Mesendoderm (in vitro differentiated cells): Measurements from ENCODE around the gene ARF6.

Source experiments
- DNase-seq: peaks from one replicate; pipeline ENCODE4 v3.0.0; 2013
- H2AK5ac ChIP-seq: 2 replicates; pipeline ENCODE4 v1.6.1; 2013; ENCODE audit warnings: low read length, inconsistent platforms
- H2BK120ac ChIP-seq: 2 replicates; pipeline ENCODE4 v1.6.1; 2013; ENCODE audit warnings: low read depth, mild to moderate bottlenecking, low read length, moderate library complexity, mixed read lengths
- H2BK15ac ChIP-seq: replicated peaks from 2 replicates; pipeline ENCODE4 v1.6.1; 2013; ENCODE audit warnings: low read depth, mild to moderate bottlenecking, moderate library complexity
- H2BK5ac ChIP-seq: 2 replicates; pipeline ENCODE4 v1.6.1; 2013; ENCODE audit warnings: low read length, inconsistent platforms
- H3K18ac ChIP-seq: 2 replicates; pipeline ENCODE4 v1.6.1; 2013; ENCODE audit warnings: mild to moderate bottlenecking, low read length, mixed read lengths
- H3K23ac ChIP-seq: one replicate; pipeline ENCODE4 v1.6.1; 2013; ENCODE audit warnings: low read length
- H3K27ac ChIP-seq: 2 replicates; pipeline ENCODE4 v1.5.1; 2013; ENCODE audit warnings: low read depth, mild to moderate bottlenecking, inconsistent platforms, low read length, moderate library complexity
- H3K27me3 ChIP-seq: 2 replicates; pipeline ENCODE4 v1.6.1; 2013; ENCODE audit warnings: low read length, control low read depth, mild to moderate bottlenecking, inconsistent platforms; ENCODE audit not compliant: insufficient read depth, poor library complexity
- H3K36me3 ChIP-seq: 2 replicates; pipeline ENCODE4 v1.6.1; 2013; ENCODE audit warnings: low read length, inconsistent platforms; ENCODE audit not compliant: control insufficient read depth, insufficient read depth
- H3K4ac ChIP-seq: one replicate; pipeline ENCODE4 v1.6.1; 2013; ENCODE audit warnings: low read depth, mild to moderate bottlenecking, low read length, moderate library complexity
- H3K4me1 ChIP-seq: 2 replicates; pipeline ENCODE4 v1.6.1; 2013; ENCODE audit warnings: low read depth, low read length, inconsistent platforms; ENCODE audit not compliant: control insufficient read depth
- H3K4me2 ChIP-seq: 2 replicates; pipeline ENCODE4 v1.6.1; 2013; ENCODE audit warnings: low read length
- H3K4me3 ChIP-seq: 2 replicates; pipeline ENCODE4 v1.5.1; 2013; ENCODE audit warnings: mild to moderate bottlenecking, low read length
- H3K56ac ChIP-seq: one replicate; pipeline ENCODE4 v1.6.1; 2013; ENCODE audit warnings: low read length
- H3K79me1 ChIP-seq: 2 replicates; pipeline ENCODE4 v1.6.1; 2013; ENCODE audit warnings: low read length, inconsistent platforms
- H3K79me2 ChIP-seq: 2 replicates; pipeline ENCODE4 v1.6.1; 2013; ENCODE audit warnings: mild to moderate bottlenecking, low read length; ENCODE audit not compliant: control insufficient read depth, insufficient read depth
- H3K9ac ChIP-seq: 2 replicates; pipeline ENCODE4 v1.6.1; 2013; ENCODE audit warnings: low read length, inconsistent platforms
- H4K5ac ChIP-seq: one replicate; pipeline ENCODE4 v1.6.1; 2013; ENCODE audit warnings: low read length
- H4K8ac ChIP-seq: one replicate; pipeline ENCODE4 v1.6.1; 2013; ENCODE audit warnings: low read depth, mild to moderate bottlenecking, control low read depth, low read length, moderate library complexity
- WGBS: extraction: QIAGEN DNeasy Blood & Tissue Kit; methylation state at CpG from one replicate; pipeline ENCODE4 v1.1.7; 2013; ENCODE audit warnings: low lambda C conversion rate, missing lambda C conversion rate; ENCODE audit not compliant: insufficient coverage; ENCODE audit errors: extremely low coverage; 5-methylcytosine and 5-hydroxymethylcytosine counted together

ARF6 gene

DNA sequence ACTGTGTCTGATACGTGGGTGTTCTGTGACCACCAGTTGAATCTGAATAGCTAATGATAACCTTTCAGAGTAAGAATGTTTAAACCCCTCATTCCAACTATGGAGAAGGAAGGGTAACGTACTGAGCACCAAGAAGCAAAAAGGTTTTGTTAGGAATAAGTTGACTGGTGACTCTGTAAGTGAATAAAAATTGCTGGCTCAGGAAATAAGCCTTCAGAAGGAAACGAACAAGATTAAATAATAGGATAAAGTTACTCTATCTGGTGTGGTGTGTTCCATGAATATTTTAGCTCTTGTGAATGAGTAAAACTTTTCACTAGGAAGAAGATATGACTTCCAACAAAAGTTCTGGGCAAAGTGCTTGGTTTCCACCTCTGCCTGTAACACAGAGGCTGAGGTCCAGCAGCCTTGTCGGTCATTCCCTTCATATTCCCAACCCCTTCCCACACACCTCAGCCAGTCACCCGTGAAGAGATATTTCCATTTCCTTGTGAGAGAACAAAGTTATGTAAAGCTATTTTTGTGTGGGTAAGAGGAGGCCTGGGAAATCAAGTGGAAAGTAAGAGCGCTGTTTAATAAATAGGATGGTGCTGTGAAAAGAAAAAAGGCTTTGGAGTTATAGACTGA is 47.1 kb downstream of the ARF6 start:
- Histone ChIP-seq H2BK120ac (no peak overlapping the region), H3K56ac (no peak overlapping the region), H3K27ac (no peak overlapping the region), H3K4me1 (no peaks in the 10 kb centered on the region), H2AK5ac (no peak overlapping the region), H3K4me3 (no peak overlapping the region), H2BK5ac (no peak overlapping the region), H3K9ac (no peak overlapping the region), H4K5ac (no peak overlapping the region), H3K4me2 (no peak overlapping the region), H3K18ac (no peak overlapping the region), H3K23ac (no peak overlapping the region), H3K4ac (no peak overlapping the region), H3K27me3 (no peaks in the 10 kb centered on the region), H2BK15ac (no peak overlapping the region), H3K36me3 (no peaks in the 10 kb centered on the region), H3K79me2 (no peaks in the 10 kb centered on the region), H3K79me1 (no peaks in the 10 kb centered on the region), H4K8ac (no peak overlapping the region)
- no peak for DNase-seq
- no CpG with 5 or more reads among the region's 6 CpGs for WGBS

DNA sequence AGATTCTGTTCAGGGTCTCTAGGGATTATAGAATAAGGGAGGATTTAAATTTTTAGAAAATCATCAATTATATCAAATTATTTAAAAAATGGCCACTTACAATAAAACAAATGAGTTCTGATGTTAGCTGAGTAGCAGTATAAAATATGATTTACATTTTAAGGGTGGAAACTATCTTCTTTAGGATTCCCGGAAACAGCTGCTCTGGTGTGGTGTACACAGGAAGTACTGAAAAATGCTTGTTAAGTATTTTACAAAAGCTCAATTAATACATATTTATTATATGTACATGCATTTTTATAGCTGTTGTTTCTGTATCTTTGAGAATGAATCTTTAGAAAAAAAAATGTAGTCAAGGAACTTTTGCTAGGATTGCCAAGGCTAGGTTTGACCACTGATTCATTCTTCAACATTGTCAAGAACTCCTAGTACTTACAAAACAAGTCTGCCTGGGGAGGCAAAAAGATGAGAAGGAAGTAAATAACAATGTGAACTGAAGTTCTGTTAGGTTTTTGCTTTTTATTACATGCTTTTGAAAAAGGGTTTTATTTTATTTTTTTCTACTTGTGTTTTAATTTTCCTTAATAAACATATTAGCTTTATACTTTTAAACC is 48.0 kb downstream of the ARF6 start:
- DNase-seq: no peak
- no peaks in the 10 kb centered on the region for H3K79me1 ChIP-seq
- no peak overlapping the region for H3K27ac ChIP-seq

GRCh38 chr14:49942090-49942489 is 49.2 kb downstream of the ARF6 start:
- Histone ChIP-seq H4K5ac (no peak overlapping the region), H3K9ac (no peak overlapping the region), H3K79me1 (no peaks in the 10 kb centered on the region), H3K4me3 (no peak overlapping the region), H3K79me2 (no peaks in the 10 kb centered on the region), H4K8ac (no peak overlapping the region), H2BK5ac (no peak overlapping the region), H3K4me1 (no peaks in the 10 kb centered on the region), H3K27ac (no peak overlapping the region), H3K4ac (no peak overlapping the region), H3K27me3 (no peaks in the 10 kb centered on the region), H3K18ac (no peak overlapping the region), H3K56ac (no peak overlapping the region), H2BK15ac (no peak overlapping the region), H3K36me3 (no peaks in the 10 kb centered on the region), H2AK5ac (no peak overlapping the region), H2BK120ac (no peak overlapping the region), H3K4me2 (no peak overlapping the region), H3K23ac (no peak overlapping the region)
- DNase-seq: no peak
- no CpG with 5 or more reads among the region's 2 CpGs for WGBS

More for the DNA sequence above, 48.0 kb downstream of the ARF6 start:
- no peak overlapping the region for H2BK15ac ChIP-seq
- no CpG with 5 or more reads among the region's 1 CpG for WGBS
- no peaks in the 10 kb centered on the region for H3K27me3 ChIP-seq
- no peak overlapping the region for H3K18ac ChIP-seq
- H3K36me3 ChIP-seq: no peaks in the 10 kb centered on the region
- no peak overlapping the region for H3K4me3 ChIP-seq
- H2BK120ac ChIP-seq: no peak overlapping the region
- no peak overlapping the region for H4K8ac ChIP-seq
- no peak overlapping the region for H3K9ac ChIP-seq
- H3K23ac ChIP-seq: no peak overlapping the region
- H3K4me1 ChIP-seq: no peaks in the 10 kb centered on the region
- no peak overlapping the region for H3K4ac ChIP-seq
- no peak overlapping the region for H3K4me2 ChIP-seq
- no peaks in the 10 kb centered on the region for H3K79me2 ChIP-seq
- no peak overlapping the region for H2BK5ac ChIP-seq
- H4K5ac ChIP-seq: no peak overlapping the region
- no peak overlapping the region for H3K56ac ChIP-seq
- no peak overlapping the region for H2AK5ac ChIP-seq

GRCh38 chr14:49944501-49944900 is 51.6 kb downstream of the ARF6 start:
- Histone ChIP-seq H3K18ac (no peak overlapping the region), H3K4me3 (no peak overlapping the region), H3K27me3 (no peaks in the 10 kb centered on the region), H3K79me2 (no peaks in the 10 kb centered on the region), H2AK5ac (no peak overlapping the region), H4K5ac (no peak overlapping the region), H3K23ac (no peak overlapping the region), H2BK15ac (no peak overlapping the region), H2BK5ac (no peak overlapping the region), H4K8ac (no peak overlapping the region), H3K4ac (no peak overlapping the region), H3K79me1 (no peaks in the 10 kb centered on the region), H3K27ac (no peak overlapping the region), H3K56ac (no peak overlapping the region), H3K36me3 (no peaks in the 10 kb centered on the region), H3K4me2 (no peak overlapping the region), H3K4me1 (no peaks in the 10 kb centered on the region), H3K9ac (no peak overlapping the region), H2BK120ac (no peak overlapping the region)
- DNase-seq: no peak
- WGBS: no CpG with 5 or more reads among the region's 1 CpG

DNA sequence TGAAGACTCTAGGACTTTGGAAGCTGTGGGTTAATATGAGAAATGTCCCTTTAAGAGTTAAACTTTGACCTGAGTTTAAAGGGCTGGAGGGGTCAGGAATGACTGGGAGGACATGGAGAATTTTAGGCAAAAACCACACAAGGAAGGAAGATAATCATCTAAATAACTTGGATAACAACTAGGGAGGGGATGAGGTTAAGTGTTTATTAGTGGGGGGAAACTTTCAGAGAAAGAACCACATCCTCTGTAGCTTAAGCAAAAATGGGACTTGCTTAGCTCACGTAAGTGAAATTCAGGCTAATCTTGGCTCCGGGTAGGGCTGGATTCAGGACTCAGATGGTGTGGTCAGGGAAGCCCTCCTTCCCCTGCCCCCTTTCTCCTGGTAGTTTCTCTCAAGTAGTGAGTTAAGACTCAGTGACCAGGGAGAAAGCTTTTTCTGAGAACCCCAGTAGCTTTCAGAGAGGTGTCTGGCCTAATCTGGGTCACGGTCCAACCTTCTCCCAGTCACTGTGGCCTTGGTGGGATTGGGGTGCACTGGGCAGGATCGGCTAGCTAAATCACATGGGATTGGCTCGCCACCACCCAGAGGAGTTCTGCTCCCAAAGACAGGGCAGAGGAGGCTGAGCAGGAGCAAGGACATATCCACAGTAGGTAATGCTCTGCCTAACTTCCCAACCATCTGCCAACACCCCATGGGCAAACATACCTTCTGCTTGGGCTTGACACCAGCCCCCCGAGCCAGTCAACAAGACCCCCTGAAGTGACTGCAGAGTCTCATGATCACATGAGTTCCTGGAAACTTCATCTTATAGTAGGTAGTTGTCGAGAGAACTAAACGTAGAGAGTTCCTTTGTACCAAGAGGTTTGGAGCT is 52.8 kb downstream of the ARF6 start:
- Histone ChIP-seq H3K79me1 (no peaks in the 10 kb centered on the region), H3K4me3 (no peak overlapping the region), H3K18ac (no peak overlapping the region), H3K4me2 (no peak overlapping the region), H3K36me3 (no peaks in the 10 kb centered on the region), H3K9ac (no peak overlapping the region), H3K56ac (peak overlapping the region; percentile 60), H3K27me3 (no peaks in the 10 kb centered on the region), H3K27ac (no peak overlapping the region), H3K4me1 (no peaks in the 10 kb centered on the region), H2BK120ac (no peak overlapping the region), H3K4ac (no peak overlapping the region), H2BK15ac (no peak overlapping the region), H4K8ac (no peak overlapping the region), H3K79me2 (no peaks in the 10 kb centered on the region), H3K23ac (no peak overlapping the region), H2AK5ac (no peak overlapping the region), H4K5ac (no peak overlapping the region), H2BK5ac (no peak overlapping the region)
- no CpG with 5 or more reads among the region's 8 CpGs for WGBS
- DNase-seq: no peak
